Activated T-helper 1 cell treated with anti-CD3 and anti-CD28 coated beads, Interleukin-2, amount 50 U/mL, for 16 hours (primary cell): Measurements from ENCODE around the gene CELSR1.

Experiments used
- DNase-seq, 2 donors: peaks; one replicate each; pipeline ENCODE4 v3.0.0-alpha.2; 2020; ENCODE audit warnings: low read depth in 1 of 2, low spot score in 1 of 2

The CELSR1 gene, protein sequence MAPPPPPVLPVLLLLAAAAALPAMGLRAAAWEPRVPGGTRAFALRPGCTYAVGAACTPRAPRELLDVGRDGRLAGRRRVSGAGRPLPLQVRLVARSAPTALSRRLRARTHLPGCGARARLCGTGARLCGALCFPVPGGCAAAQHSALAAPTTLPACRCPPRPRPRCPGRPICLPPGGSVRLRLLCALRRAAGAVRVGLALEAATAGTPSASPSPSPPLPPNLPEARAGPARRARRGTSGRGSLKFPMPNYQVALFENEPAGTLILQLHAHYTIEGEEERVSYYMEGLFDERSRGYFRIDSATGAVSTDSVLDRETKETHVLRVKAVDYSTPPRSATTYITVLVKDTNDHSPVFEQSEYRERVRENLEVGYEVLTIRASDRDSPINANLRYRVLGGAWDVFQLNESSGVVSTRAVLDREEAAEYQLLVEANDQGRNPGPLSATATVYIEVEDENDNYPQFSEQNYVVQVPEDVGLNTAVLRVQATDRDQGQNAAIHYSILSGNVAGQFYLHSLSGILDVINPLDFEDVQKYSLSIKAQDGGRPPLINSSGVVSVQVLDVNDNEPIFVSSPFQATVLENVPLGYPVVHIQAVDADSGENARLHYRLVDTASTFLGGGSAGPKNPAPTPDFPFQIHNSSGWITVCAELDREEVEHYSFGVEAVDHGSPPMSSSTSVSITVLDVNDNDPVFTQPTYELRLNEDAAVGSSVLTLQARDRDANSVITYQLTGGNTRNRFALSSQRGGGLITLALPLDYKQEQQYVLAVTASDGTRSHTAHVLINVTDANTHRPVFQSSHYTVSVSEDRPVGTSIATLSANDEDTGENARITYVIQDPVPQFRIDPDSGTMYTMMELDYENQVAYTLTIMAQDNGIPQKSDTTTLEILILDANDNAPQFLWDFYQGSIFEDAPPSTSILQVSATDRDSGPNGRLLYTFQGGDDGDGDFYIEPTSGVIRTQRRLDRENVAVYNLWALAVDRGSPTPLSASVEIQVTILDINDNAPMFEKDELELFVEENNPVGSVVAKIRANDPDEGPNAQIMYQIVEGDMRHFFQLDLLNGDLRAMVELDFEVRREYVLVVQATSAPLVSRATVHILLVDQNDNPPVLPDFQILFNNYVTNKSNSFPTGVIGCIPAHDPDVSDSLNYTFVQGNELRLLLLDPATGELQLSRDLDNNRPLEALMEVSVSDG (N-terminal part only)

DNA sequence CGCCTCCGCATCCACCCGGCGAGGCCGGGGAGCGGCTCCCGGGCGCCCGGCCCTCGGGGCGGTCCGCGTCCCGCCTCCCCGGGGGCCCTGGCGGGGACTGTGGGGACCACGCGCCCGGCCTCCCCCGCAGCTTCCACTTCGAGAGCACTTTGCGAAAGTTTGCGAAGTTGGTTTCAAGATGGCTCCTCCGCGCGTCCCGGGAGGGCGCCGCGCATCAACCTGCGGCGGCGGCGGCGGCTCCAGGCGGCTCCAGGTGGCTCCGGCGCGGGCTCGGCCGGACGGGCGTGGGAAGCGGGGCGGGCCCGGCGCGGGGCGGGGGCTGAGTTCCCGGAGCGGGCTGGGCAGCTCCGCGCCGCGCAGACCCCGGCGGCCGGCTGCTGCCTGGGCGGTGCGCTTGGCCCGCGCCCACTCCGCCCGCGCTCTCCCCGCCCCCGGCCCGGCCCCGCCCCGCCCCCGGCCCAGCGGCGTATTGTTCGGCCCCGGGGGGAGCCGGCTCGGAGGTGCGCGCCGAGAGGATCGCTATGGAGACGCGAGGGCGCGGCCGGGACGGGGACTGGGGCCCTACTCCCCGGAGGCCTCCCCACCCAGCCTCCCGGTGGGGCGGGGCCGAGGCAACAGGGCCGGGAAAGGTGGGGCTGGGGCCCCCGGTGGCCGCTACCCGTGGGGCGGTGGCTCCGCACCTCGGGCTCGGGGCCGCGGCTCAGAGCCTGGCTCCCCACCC is at the start of gene CELSR1:
Gene CELSR1 (minus strand): TSS at position 396 of the 721 bp plus-strand sequence. CDS start 450 bp downstream, outside the sequence.
- no peak for DNase-seq

DNA sequence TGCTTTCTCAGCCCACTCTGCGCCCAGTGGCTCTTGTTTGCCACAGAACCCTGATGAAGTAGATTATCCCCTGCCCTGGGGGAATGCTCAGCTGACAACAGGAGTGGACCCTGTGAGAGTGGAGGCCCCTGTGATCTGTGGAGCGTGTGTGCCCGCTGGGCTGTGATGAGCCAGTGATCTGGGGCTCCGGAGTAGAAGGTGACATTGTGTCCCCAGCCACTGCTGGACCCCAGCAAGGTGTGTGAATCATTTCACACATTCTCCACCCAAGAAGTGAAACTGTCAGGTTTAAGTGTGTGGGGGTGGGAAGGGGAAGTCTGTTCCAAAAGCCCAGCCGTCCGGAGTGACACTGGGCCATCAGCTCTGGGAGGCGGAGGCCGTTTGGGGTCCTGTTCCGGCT is 49.6 kb upstream of the CELSR1 start:
- no peak for DNase-seq

DNA sequence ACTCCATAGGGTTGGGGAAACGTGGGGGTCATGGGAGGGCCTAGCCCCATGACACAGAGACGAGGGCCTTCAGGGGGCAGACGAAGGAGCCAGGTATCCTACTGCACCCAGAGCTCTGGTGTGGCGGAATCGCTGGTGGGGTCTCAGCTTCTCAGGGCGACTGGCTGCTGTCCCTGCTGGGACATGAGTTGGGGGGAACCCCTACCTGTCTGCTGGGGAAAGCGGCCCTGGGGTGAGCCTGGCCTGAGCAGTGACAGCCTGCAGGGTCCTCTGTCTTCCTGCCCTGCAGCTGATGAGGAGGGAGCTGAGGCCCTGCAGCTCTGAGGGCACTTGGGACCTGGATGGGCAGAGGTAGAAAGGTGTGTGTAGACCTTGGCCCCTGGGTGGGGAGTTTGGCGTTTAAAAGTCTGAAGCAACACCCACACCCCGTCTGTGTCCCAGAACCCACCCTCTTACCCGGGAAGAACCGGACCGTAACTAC is 49.2 kb upstream of the CELSR1 start:
- DNase-seq = no peak

DNA sequence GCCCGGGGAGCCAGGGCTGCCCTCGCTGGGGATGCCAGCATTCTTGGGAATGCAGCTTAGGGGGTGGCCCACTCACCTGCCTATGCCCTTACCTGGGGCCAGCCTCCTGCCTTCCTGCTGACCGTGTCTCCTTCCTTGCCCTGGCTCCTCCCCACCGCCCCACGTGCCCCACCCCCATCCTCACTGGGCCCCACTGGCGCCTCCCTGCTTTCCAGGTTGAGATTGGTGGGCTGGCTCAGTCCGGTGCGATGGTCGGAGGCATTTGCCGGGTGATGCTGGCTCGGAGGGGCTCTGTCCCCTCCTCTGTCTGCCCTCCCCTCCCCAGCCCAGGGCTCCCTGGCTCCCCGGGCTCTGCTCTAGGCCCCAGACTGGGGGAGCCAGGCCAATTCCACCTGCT is 48.7 kb upstream of the CELSR1 start:
- no peak for DNase-seq

DNA sequence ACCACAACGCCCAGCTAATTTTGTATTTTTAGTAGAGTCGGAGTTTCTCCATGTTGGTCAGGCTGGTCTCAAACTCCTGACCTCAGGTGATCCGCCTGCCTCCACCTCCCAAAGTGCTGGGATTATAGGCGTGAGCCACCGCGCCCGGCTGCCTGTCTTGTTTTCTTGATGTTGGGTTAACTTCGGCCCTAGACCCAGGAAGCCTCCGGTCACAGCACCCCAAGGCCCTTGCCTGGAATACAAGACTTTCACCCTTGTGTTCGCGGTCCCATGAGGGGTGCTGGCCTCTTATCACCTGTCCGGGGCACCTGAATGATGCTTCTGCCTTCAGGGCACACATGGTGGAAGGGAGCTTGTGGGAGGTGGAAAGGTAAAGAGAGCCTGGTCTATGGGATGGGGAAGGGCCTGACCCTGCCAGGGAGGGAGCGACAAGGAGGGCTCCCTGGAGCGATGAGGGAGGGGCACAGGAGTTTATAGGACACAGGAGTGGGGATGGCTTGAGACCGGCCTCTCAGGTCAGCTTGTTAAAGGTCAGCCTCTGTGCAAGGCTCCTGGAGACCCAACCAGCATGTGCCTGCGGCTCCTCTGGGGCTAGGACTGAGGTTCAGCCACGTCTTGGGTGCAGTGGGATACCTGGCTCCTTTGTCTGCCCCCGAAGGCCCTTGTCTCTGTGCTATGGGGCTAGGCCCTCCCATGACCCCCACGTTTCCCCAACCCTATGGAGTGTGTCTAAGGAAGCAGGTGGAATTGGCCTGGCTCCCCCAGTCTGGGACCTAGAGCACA is 48.1 kb upstream of the CELSR1 start:
- no peak for DNase-seq

DNA sequence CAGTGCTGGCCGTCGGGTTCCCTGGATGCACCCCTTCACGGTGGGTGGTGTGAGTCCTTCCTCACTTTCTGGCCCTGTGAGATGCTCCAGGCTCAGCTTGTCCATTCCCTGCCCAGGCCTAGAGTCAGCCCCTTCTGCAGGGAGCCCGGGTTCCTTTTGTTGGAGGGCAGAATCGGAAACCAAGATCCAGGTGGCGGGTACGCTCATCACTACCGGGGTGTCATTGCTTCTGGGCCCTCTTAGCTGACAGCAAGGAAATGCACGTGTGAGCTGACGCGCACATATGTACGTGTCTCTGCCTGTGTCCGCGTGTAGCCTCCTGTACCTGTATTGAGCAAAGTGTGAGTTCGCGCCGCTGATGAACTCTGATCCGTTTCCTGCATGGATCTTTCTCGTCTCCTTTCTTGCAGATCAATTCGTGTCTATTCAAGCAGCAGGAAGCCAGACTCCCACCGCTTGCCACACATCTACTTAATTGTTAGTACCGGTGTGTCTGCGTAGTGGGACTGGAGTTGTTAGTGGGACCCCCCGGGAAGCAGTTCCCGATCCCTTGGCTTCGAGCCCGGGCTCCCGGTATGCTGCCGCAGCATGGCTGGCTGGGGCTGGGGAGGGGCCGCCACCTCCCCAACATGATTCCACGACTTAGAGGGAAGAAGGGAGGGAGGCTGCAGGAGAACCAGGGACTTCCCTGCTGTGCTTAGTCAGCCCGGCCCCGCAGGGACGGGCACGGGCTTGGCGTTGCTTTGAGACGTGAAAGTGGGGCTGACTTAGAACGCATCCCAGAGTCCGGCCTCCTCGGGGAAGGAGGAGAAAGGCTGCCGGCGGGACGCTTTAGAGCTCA is 46.9 kb upstream of the CELSR1 start:
- DNase-seq = no peak

DNA sequence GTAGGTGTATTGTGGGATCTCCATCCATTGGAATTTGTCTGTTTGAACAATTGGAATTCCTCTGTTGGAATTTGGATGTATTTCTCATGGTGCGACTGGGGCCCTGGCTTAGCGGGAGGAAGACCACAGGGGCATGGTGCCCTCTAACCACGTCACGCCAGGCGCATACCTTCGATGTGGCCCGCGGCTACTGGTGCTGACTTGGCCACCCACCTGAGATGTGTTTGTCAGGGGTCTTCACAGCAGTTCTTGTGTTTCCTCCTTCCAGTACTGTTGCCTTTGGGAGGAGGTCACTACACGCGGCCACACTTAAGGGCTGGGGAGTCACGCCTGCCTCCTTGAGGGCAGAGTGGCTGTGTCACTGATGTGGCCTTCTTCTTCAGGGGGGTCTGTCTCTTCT is 46.2 kb upstream of the CELSR1 start:
- DNase-seq = no peak

DNA sequence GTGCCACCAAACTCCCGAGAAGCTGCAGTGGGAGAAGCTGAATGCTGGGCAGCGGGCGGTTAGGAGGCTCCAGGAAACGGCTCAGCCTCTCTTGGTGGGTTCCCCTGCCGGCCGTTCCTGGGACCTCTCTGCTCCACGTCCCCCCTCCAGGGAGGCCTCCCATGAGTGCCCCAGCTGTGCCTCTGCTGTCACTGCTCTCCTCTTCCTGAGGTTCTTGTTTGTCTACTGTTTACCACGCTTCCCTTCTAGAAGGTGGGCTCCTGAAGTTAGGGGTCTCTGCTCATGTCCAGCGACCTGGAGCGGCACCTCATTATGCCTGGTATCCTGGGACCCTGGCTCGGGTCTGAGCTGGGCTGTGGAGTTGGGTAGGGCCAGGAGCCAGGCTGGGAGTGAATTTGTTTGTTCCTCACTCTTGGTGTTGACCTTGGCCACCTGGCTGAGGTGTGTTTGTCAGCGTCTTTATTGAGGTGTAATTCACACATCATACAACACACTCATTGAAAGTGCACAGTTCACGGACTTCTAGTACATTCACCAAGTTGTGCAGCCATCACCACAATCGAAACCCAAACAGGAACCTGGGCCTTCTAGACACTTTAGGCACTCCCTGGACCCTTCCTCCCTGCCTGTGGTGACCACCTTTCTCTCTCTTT is 45.0 kb upstream of the CELSR1 start:
- no peak for DNase-seq

DNA sequence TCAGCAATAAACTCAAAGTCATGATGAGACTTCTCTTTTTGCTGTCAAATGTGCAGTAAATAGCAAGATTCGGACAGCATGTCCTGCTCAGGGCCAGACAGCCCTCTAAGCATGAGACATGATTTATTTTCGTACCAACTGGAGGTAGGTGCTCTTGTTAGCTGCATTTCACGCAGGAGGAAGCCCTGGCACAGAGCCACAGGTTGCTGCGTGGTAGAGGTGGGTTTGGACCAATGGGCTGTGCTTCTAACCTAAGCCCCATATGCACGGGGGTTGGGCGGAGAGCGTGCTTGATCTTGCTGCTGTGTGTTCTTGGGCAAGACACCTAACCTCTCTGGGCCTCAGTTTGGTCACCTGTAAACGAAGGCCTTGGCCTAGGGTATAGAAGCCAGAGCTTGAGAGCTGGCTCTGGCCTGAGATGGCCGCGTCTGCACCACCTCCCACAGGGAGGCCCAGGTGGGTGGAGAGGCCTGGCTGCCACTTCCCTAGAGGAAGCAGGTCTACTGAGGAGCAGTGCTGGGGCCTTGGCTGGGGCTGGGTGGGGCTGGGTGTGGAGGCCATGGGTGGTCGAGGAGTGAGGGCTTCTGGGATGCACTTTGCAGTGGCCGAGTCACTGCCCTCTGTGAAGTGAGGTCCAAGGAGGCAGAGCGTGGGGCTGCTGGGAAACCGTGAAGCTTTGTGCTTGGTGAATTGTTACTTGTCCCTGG is 44.3 kb upstream of the CELSR1 start:
- no peak for DNase-seq

DNA sequence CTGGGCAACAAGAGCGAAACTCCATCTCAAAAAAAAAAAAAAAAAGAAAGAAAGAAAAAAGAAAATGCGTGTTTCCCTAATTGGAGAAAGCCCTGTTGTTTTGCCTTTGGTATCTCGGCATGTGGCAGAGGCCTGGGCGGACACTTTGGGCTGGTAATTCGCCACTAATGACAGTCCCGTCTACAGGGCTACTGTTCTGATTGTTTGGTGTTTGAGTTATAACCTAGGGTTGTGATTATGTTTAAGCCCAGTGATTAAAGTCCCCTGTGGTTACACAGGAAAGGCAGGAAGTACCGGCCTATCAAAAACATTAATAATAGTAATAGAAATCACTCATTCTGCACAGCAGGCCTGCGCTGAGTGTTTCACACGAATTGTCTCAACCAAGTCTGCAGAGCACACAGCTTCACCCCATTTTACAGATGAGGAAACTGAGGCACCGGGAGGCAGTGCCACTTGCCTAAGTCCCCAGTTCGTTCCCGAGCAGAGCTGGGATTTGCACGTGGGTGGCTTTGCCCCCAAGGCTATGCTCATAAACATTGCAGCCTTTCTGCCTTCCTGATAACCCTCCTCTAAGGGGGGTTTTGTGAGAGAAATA is 43.6 kb upstream of the CELSR1 start:
- DNase-seq = no peak

DNA sequence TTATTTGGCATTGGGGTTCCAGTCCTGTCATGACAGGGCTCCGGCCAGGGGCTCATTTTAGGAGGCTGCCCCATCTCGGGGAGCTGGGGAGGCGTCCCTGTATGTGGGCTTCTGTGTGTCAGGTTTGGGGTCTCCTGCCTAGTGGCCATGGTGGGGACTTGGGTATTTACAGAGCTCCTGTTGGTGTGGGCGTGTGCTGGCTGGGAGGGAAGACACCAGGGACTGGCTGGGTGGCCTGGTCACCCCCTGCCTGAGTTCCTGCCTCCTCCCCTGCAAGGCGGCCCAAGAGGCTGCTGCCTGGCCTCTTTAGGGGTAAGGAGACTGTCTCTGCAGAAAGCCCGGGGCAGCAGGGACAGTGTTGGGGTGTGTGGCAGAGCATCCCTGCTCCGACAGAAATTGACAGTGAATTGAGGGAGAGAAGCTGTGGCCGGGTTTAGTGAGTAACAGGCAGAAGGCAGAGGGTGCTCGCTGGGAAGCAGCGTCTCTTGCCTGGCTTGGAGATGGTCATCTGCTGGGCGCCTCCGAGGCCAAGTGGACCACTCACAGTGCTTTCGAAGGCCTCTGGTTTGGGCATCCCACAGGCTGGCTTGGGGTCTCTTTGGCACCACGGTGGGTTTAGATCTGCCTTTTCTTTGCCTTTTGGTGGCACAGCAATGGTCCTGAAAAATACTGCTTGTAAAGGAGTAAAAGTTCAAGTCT is 42.5 kb upstream of the CELSR1 start:
- no peak for DNase-seq

DNA sequence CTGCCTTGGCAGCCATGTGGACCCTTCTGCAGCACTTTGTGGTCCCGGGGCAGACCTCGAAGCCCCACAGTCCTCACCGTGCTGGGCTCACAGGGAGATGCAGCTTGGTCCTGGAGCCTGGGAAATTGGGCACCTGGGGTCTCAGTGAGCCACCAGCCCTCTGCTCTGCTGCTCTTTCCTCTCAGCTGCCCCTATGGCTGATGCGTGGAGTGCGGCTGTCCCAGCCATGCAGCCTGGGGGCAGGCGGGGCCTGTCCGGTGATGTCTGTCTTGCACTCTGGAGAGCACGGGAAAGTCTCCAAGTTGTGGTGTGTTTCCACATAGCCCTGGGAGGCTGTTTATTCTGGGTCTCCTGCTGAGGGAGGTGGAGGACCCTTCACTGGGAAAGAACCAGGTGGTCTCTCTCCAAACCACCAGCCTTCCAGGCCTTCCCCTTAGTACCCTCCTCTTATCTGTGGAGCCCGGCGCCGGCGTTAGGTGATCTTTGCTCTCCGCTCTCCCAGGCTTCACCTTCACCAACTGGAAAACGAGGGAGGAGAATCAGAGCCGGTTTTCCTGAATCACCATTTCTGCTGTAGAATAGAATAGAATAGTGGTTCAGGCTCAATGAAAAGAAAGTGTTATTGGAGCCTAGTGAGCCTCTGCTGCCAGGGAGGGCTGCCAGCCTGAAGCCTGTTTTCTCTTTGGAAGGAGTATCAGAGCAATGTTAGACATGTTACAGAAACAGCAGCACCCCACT is 41.6 kb upstream of the CELSR1 start:
- no peak for DNase-seq

DNA sequence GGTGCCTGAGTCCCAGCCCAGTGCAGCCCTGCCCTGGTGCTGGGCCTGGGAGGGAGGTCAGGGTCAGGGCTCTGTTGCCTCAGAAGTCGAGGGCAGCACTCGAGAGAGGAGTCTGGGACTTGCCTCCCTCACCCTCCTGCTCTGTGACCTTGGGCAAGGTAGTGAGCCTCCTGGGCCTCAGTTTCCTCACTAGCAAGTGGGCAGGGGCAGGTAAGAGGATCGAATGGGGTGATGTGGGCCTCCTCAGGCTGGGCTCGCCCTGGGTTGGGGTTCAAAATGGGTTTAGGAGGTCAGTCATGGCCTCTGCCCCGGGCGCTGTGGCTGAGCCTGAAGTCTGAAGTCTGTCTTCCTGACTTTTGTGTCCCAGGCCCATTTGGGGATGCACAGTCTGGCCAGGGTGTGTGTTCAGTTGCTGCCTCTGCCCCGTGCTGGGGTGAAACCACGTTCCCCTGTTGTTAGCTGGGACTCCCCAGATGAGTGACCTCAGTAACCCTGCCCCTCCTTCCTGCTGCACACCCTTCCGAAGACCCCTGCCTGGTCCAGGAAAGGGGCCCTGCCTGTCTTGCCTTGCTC is 40.9 kb upstream of the CELSR1 start:
- no peak for DNase-seq

DNA sequence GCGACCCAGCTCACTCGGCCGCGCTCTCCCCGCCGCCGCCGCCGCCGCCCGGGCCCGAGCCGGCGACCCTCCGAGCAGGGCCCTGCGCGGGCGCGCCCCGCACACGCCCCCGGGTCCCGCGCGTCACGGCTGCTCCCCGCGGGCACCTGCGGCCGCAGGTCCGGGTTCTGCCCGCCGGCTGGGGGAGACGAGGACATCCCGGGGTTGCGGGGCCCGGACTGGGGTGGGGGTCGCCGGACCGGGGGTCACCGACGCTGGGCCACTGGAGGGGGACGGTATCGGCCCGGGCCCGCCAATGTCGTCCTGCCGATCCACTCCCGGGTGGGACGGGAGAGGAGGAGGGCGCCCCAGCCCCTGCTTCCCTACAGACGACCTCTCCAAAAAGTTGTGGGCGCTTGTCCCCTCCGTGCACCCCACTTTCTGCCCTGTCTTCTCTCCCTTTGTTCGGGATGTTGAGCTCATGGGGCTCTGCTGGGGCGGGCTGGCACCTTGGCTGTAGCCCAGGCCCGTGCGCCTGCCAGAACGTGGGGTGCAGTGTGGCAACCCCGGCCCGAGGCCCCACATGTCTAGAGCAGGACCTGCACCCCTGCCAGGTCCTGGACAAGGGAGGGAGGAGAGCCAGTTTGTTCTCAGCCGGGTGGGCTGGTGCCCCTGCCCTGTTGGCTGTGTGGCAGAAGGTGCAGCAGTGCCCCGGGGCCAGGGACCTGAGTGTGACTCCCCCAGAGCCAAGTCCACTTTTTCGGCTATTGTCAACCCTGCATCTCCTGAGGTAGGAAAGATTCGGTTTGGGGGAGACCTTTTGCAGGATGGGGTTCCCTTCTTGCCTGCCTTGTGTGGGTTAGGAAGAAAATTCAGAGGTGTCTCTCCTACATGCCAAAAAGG is 40.2 kb upstream of the CELSR1 start:
- no peak for DNase-seq
